K562 (cell line): Measurements from ENCODE around the gene CLEC19A. TPM values are rescaled to one million over a fixed set of nuclear protein-coding genes. Genes with fewer than 3 reads are reported as not detected.

ENCODE experiments used
- ATAC-seq: fragments of 200-7000 bp; cut with Tn5 transposase; 3 replicates; pipeline ENCODE4 v1.9.1; 2020; ENCODE audit warnings: moderate library complexity
- BruUV-seq: library from RNA; stranded (reverse); fragments of 400-500 nt; replicated peaks from 2 replicates; lab custom pipeline; 2021; lab: Mats Ljungman, UMichigan
- CTCF ChIA-PET: fragments of 300-600 bp; formaldehyde crosslinking; extraction: SDS; loops from one replicate; lab custom pipeline; 2021; ENCODE audit warnings: low intra/inter-chr PET ratio; lab: Yijun Ruan, JAX
- POLR2A ChIA-PET: fragments of 300-600, 350-650 bp; sonication (Branson Sonifier 250); formaldehyde crosslinking; extraction: SDS; loops from one replicate; lab custom pipeline; 2021; ENCODE audit warnings: antibody characterized with exemption, inconsistent platforms; lab: Yijun Ruan, JAX
- DNase-seq, 4 experiments: peaks; one replicate each; pipeline versions ENCODE4 v3.0.0 to v3.0.0-alpha.2; 2011 to 2018; ENCODE audit warnings: low spot score in 3 of 4, mixed read lengths in 3 of 4; ENCODE audit errors: extremely low read depth in 1 of 4
- FAIRE-seq: peaks from 2 replicates; lab custom pipeline; 2011; peaks lifted over from hg19 to GRCh38; lab: Jason Lieb, UNC
- H2AFZ ChIP-seq: 2 replicates; pipeline ENCODE4 v1.6.0; 2011; ENCODE audit warnings: low read depth, low read length, control low read depth, inconsistent platforms
- H3K27ac ChIP-seq: fragments of 200-600 bp; 3 replicates; pipeline ENCODE4 v1.8.0; 2011; ENCODE audit warnings: low read depth, mild to moderate bottlenecking, control low read depth, inconsistent platforms, low read length, moderate library complexity, mixed read lengths; ENCODE audit errors: extremely low read depth
- H3K27me3 ChIP-seq, 2 experiments: fragments of 300-600 bp in 1 of 2; 2 replicates in 1 of 2; 3 replicates in 1 of 2; pipeline versions ENCODE4 v1.6.0 to v1.8.0; 2011; ENCODE audit warnings: inconsistent platforms in 2 of 2, low read length in 2 of 2, mild to moderate bottlenecking in 1 of 2, mixed read lengths in 1 of 2, moderate library complexity in 1 of 2; ENCODE audit not compliant: control insufficient read depth in 2 of 2, insufficient read depth in 2 of 2
- H3K36me3 ChIP-seq: fragments of 300-600 bp; 3 replicates; pipeline ENCODE4 v1.8.0; 2011; ENCODE audit warnings: mild to moderate bottlenecking, low read length, inconsistent platforms; ENCODE audit not compliant: control insufficient read depth, insufficient read depth
- H3K4me1 ChIP-seq, 2 experiments: fragments of 200-600 bp in 1 of 2; replicated peaks in 1 of 2; 2 replicates in 1 of 2; 3 replicates in 1 of 2; pipeline versions ENCODE4 v1.5.1 to v1.8.0; 2011; ENCODE audit warnings: inconsistent platforms in 2 of 2, low read length in 2 of 2, mild to moderate bottlenecking in 1 of 2, mixed read lengths in 1 of 2, moderate library complexity in 1 of 2; ENCODE audit not compliant: control insufficient read depth in 2 of 2, insufficient read depth in 2 of 2
- H3K4me2 ChIP-seq: 2 replicates; pipeline ENCODE4 v1.6.1; 2011; ENCODE audit warnings: low read length, control low read depth, inconsistent platforms, mixed read lengths; ENCODE audit not compliant: insufficient read depth
- H3K4me3 ChIP-seq: fragments of 200-600 bp; sonication (generic), shearing (Covaris generic); 2 replicates; pipeline ENCODE4 v1.5.1; 2016; ENCODE audit warnings: control low read depth, inconsistent platforms
- H3K79me2 ChIP-seq: fragments of 200-600 bp; 3 replicates; pipeline ENCODE4 v1.8.0; 2011; ENCODE audit warnings: low read length, inconsistent platforms; ENCODE audit not compliant: control insufficient read depth, insufficient read depth
- H3K9ac ChIP-seq, 2 experiments: 2 replicates each; pipeline versions ENCODE4 v1.6.0 to v1.6.1; 2011; ENCODE audit warnings: low read depth in 2 of 2, low read length in 2 of 2, control low read depth in 1 of 2, inconsistent platforms in 1 of 2, mild to moderate bottlenecking in 1 of 2, mixed read lengths in 1 of 2; ENCODE audit not compliant: insufficient read depth in 1 of 2
- H3K9me1 ChIP-seq: one replicate; pipeline ENCODE4 v1.6.0; 2011; ENCODE audit warnings: inconsistent platforms, mild to moderate bottlenecking, low read length, moderate library complexity; ENCODE audit not compliant: control insufficient read depth, insufficient read depth
- H3K9me3 ChIP-seq: replicated peaks from 2 replicates; pipeline ENCODE4 v1.5.1; 2011; ENCODE audit warnings: low read depth, low read length, inconsistent platforms; ENCODE audit not compliant: control insufficient read depth, insufficient read depth
- H4K20me1 ChIP-seq: replicated peaks from 2 replicates; pipeline ENCODE4 v1.6.1; 2011; ENCODE audit warnings: low read length, inconsistent platforms, mixed read lengths; ENCODE audit not compliant: control insufficient read depth, insufficient read depth
- ARID1B ChIP-seq: fragments of 450-650 bp; IDR thresholded peaks from 2 replicates; pipeline ENCODE4 v1.6.1; 2016; ENCODE audit warnings: antibody characterized with exemption, mild to moderate bottlenecking, inconsistent platforms
- NFIC ChIP-seq: fragments of 450-650 bp; IDR thresholded peaks from 2 replicates; pipeline ENCODE4 v1.6.1; 2017; ENCODE audit warnings: mild to moderate bottlenecking, inconsistent platforms
- SMARCA4 ChIP-seq: fragments of 450-650 bp; IDR thresholded peaks from 2 replicates; pipeline ENCODE4 v1.6.1; 2016
- ZBTB40 ChIP-seq, 2 experiments: fragments of 450-650 bp in 1 of 2; sonication (generic) in 1 of 2; formaldehyde crosslinking in 1 of 2; IDR thresholded peaks; 2 replicates each; pipeline versions ENCODE4 v1.7.1 to v1.9.0; 2016 to 2022; ENCODE audit warnings: inconsistent platforms in 1 of 2, mild to moderate bottlenecking in 1 of 2, missing genetic modification reagents in 1 of 2
- WGBS: fragments of 100-300 bp; shearing (Covaris generic); methylation state at CpG from one replicate; pipeline ENCODE4 v1.1.6; 2016; ENCODE audit warnings: low coverage, mixed read lengths; ENCODE audit not compliant: insufficient coverage; ENCODE audit errors: missing lambda C conversion rate; 5-methylcytosine and 5-hydroxymethylcytosine counted together
- in situ Hi-C: fragments of 300-500 bp; cut with MboI; formaldehyde crosslinking; loops from 4 replicates; pipeline ENCODE4 v1.15.0; 2018; ENCODE audit warnings: inconsistent platforms, mixed read lengths
- intact Hi-C: fragments of 100-400 bp; cut with micrococcal nuclease; formaldehyde crosslinking; loops from 2 replicates; pipeline ENCODE4 v1.14.2; 2022
- polyA plus RNA-seq, 8 experiments: library from polyadenylated mRNA; depleted of rRNA in 4 of 8; stranded (reverse) in 5 of 8; unstranded in 3 of 8; fragments of >200 nt; fragmentation: Nextera tagmentation in 2 of 8; fragmentation: Illumina TruSeq in 1 of 8; extraction: Ambion mirVana in 2 of 8; extraction: Trizol in 1 of 8; gene quantifications; 2 replicates each; pipeline versions ENCODE4 v1.2.1 to v1.2.3, GENCODE V29; 2011 to 2014; ENCODE audit warnings: inconsistent platforms in 1 of 8, missing spikeins in 1 of 8
- total RNA-seq, 7 experiments: library from RNA; depleted of rRNA in 6 of 7; stranded (reverse); fragments of >200 nt in 6 of 7; fragmentation: Illumina TruSeq in 2 of 7; extraction: Trizol in 2 of 7; gene quantifications; 2 replicates each; pipeline versions ENCODE4 v1.2.1 to v1.2.3, GENCODE V29; 2011 to 2021; ENCODE audit warnings: low replicate concordance in 1 of 7

CLEC19A gene
- total and polyA plus RNA-seq, 9 of the 15 experiments (the other 6 are each of a cell fraction or from before 2014, with no cell fraction given) = not detected

GRCh38 chr16:19282101-19282500 is 3.4 kb upstream of the CLEC19A start:
- ATAC-seq = no peak
- H3K9me1 ChIP-seq = no peaks in the 10 kb centered on the region
- H3K9me3 ChIP-seq = no peaks in the 10 kb centered on the region
- intact Hi-C loops = no loop called here
- CTCF ChIA-PET = no interaction called here
- FAIRE-seq = no peak
- TF ChIP-seq ZBTB40 (IDR thresholded peaks at IDR 0.05) = peak; percentile 87
- TF ChIP-seq ZBTB40 (CRISPR knock-in tag; IDR thresholded peaks at IDR 0.05) = peak; percentile 52; the same call in 1 of the 2 replicates
- TF ChIP-seq ARID1B = no peak
- peak; percentile 43 for TF ChIP-seq NFIC
- TF ChIP-seq SMARCA4 = no peak
- TF ChIP-seq, all 486 proteins: peak for 2
- Histone ChIP-seq H3K27me3 (no peaks in the 10 kb centered on the region; a peak in 1 of 5 replicates), H3K9ac (no peak overlapping the region), H3K36me3 (no peaks in the 10 kb centered on the region), H3K79me2 (no peaks in the 10 kb centered on the region), H3K27ac (no peak overlapping the region), H3K4me1 (no peaks in the 10 kb centered on the region; a peak in 1 of 5 replicates), H4K20me1 (no peaks in the 10 kb centered on the region), H3K4me3 (no peak overlapping the region), H2AFZ (no peak overlapping the region), H3K4me2 (no peak overlapping the region)
- in situ Hi-C loops = no loop called here
- no peak for DNase-seq
- WGBS = 0% methylated on average over 3 of the region's 3 CpGs
- BruUV-seq = no TSS peak
- POLR2A ChIA-PET = no interaction called here
